ENCODE measurements around the gene AGBL3.

AGBL3 gene

DNA sequence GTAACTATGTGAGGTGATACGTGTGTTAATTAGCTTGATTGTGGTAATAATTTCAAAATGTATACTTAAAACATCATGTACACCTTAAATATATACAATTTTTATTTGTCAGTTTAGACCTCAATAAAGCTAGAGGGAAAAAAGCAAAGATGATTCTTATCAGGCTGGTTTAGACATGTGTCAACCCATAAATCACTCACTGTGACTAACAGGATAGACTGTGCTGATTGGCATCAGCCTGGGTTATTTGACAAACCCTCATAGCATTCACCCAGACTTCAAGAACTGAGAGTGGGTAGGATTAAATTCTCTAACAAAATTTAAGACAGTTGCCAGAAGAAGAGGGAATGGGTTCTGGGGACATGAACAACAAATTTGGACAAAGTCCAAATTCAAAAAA lies 87.8 kb downstream of the AGBL3 start:
- no peak for DNase-seq (ENCODE audit: low spot score)
- TF ChIP-seq, protein P1, sequence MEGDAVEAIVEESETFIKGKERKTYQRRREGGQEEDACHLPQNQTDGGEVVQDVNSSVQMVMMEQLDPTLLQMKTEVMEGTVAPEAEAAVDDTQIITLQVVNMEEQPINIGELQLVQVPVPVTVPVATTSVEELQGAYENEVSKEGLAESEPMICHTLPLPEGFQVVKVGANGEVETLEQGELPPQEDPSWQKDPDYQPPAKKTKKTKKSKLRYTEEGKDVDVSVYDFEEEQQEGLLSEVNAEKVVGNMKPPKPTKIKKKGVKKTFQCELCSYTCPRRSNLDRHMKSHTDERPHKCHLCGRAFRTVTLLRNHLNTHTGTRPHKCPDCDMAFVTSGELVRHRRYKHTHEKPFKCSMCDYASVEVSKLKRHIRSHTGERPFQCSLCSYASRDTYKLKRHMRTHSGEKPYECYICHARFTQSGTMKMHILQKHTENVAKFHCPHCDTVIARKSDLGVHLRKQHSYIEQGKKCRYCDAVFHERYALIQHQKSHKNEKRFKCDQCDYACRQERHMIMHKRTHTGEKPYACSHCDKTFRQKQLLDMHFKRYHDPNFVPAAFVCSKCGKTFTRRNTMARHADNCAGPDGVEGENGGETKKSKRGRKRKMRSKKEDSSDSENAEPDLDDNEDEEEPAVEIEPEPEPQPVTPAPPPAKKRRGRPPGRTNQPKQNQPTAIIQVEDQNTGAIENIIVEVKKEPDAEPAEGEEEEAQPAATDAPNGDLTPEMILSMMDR (IDR thresholded peaks at IDR 0.05; ENCODE audit: borderline replicate concordance, control extremely low read depth, extremely low read depth, insufficient read depth, missing control alignments) = no peak
- in situ Hi-C loops (cut with MboI; ENCODE audit: low sequenced_read_pairs, unreplicated experiment) = no loop called here

DNA sequence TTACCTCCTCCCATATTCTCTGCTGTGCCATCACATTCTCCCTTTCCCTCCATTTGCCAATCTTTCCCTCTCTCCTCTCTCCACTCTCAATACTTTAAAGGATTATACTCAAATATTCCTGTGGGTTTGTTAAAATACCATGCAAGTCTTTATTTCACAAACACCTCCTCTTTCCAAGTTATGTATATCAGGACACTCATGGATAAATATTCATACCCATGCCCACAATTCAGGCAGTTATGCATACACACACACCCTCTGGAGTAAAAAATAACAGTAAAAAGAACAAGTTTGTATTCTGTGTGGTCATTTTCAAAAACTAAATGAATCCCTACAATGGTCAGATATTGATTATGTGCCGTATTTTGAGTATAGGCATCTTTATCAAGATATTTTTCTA lies 88.2 kb downstream of the AGBL3 start:
- no peak for DNase-seq (ENCODE audit: low spot score)
- TF ChIP-seq, protein P1 (IDR thresholded peaks at IDR 0.05; ENCODE audit: borderline replicate concordance, control extremely low read depth, extremely low read depth, insufficient read depth, missing control alignments) = no peak
- in situ Hi-C loops (cut with MboI; ENCODE audit: low sequenced_read_pairs, unreplicated experiment) = no loop called here

DNA sequence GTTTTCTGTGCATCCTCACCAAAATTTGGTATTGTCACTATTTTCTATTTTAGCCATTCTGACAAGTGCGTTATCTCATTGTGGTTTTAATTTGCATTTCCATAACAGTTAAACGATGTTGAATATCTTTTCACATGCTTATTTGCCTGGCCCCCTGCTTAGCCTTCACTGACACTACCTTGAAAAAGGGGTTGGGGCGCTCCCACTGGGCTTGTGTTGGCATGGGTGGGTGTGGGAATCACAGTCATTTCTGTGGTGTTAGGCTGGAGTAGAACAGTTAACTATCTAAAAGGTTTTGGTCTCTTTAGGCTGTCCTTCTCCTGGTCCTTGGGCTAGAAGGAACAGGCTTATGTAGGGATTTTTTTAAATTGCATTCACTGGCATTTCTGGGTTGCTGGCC lies 89.4 kb downstream of the AGBL3 start:
- DNase-seq (ENCODE audit: low spot score) = no peak
- in situ Hi-C loops (cut with MboI; ENCODE audit: low sequenced_read_pairs, unreplicated experiment) = no loop called here
- TF ChIP-seq, protein P1 (IDR thresholded peaks at IDR 0.05; ENCODE audit: borderline replicate concordance, control extremely low read depth, extremely low read depth, insufficient read depth, missing control alignments) = no peak

DNA sequence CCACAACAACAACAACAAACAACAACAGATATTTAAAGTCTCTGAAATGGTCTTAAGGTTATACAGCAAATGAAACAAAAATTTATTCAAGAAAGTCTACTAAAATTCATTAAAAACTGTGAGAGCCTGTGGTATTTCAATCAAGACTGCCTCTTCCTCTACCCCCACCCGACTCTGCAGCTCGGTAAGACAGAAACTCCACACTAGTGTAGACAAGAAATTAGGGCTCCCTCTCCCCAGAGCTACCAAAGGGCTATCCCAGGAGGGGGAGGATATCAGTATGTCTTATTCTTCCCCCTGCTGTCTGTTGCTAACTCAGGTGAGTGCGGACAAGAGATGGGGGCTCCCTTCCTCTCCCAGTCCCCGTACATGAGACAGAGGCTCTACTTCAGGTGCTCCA lies 90.6 kb downstream of the AGBL3 start:
- TF ChIP-seq, protein P1 (IDR thresholded peaks at IDR 0.05; ENCODE audit: borderline replicate concordance, control extremely low read depth, extremely low read depth, insufficient read depth, missing control alignments) = no peak
- no peak for DNase-seq (ENCODE audit: low spot score)
- in situ Hi-C loops (cut with MboI; ENCODE audit: low sequenced_read_pairs, unreplicated experiment) = no loop called here

DNA sequence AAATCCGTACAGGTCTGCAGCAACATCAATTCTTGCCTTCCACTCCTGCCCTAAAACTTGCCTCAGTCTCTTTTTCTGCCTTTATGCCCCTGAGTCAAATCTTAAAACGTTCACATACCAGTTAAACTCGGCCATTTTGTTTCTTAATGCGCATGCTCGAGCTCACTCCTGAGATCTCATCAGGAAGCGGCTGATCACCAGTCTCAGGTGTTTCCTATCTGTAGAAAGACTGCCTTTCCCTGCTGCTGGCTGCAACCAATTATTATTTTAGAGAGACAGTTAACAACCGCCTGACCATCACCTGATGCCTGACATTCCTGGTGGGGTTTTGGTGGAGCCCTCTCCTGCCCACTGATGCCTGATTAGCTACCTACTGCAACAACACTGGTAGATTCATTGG lies 91.3 kb downstream of the AGBL3 start:
- no peak for DNase-seq (ENCODE audit: low spot score)
- in situ Hi-C loops (cut with MboI; ENCODE audit: low sequenced_read_pairs, unreplicated experiment) = no loop called here
- TF ChIP-seq, protein P1 (IDR thresholded peaks at IDR 0.05; ENCODE audit: borderline replicate concordance, control extremely low read depth, extremely low read depth, insufficient read depth, missing control alignments) = no peak

DNA sequence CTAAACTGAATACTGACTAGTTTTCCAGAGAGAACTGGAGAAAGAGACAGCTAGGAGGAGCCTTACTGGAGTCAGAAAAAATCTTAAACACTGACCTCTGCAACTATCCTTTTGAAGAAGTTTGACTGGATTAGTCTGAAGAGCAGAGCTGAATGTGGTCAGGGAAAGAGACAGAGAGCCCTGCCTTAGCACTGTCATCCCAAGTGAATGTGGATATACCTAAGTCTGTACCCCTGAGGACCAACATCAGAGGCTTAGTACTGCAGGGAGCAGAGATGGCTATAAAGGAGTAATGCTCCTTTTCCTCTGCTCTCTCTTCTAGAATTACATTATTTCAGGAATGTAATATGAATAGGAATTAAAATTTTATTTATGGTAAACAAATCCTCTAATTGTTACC lies 91.7 kb downstream of the AGBL3 start:
- in situ Hi-C loops (cut with MboI; ENCODE audit: low sequenced_read_pairs, unreplicated experiment) = no loop called here
- no peak for DNase-seq (ENCODE audit: low spot score)
- TF ChIP-seq, protein P1 (IDR thresholded peaks at IDR 0.05; ENCODE audit: borderline replicate concordance, control extremely low read depth, extremely low read depth, insufficient read depth, missing control alignments) = no peak

DNA sequence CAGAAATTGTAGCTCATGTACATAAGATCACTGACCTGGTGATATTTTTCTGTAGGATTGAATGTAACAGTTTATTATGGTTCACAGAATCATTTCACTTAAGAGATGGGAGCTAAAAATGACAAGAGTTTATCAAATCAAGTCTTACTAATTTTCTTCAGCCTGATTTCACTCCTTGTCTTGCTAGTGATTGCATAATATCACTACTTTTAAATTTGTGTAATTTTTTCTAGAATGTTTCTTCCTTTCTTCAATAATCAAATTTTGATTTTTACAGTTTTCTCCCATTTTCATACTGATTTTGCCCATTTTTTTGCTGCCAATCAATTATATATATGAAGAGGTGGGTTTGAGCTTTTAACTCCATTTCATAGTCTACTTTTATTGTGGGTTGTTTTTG lies 92.8 kb downstream of the AGBL3 start:
- no peak for DNase-seq (ENCODE audit: low spot score)
- in situ Hi-C loops (cut with MboI; ENCODE audit: low sequenced_read_pairs, unreplicated experiment) = no loop called here
- TF ChIP-seq, protein P1 (IDR thresholded peaks at IDR 0.05; ENCODE audit: borderline replicate concordance, control extremely low read depth, extremely low read depth, insufficient read depth, missing control alignments) = no peak
